Esophagus muscularis mucosa (tissue), 4 donors: ENCODE data around the gene PSG6. TPM values are rescaled to one million over a fixed set of nuclear protein-coding genes. Genes with fewer than 3 reads are reported as not detected.
"Not testable (repeated sequence)": the region's sequence is repeated elsewhere in the genome, so short reads cannot be mapped to it uniquely, and the experiment has no call there.

Experiments
- DNase-seq: peaks from one replicate; pipeline ENCODE4 v3.0.0-alpha.2; 2017; ENCODE audit errors: extremely low spot score
- H3K27ac ChIP-seq, 4 donors: fragments of 200-600 bp; sonication (generic); replicated peaks in 1 of 4; 1 replicate in 3 of 4; 2 replicates in 1 of 4; pipeline ENCODE4 v1.5.1; 2016 to 2019; ENCODE audit warnings: mild to moderate bottlenecking in 1 of 4
- H3K27me3 ChIP-seq, 4 donors: fragments of 200-600 bp; sonication (generic); one replicate each; pipeline versions ENCODE4 v1.5.1 to v1.6.0; 2016 to 2019
- H3K36me3 ChIP-seq, 4 donors: fragments of 200-600 bp; sonication (generic); one replicate each; pipeline ENCODE4 v1.5.1; 2016 to 2019
- H3K4me1 ChIP-seq, 4 donors: fragments of 200-600 bp; sonication (generic); one replicate each; pipeline ENCODE4 v1.5.1; 2016 to 2019
- H3K4me3 ChIP-seq, 4 donors: fragments of 200-600 bp; sonication (generic); 1 replicate in 2 of 4; 2 replicates in 2 of 4; pipeline ENCODE4 v1.5.1; 2016 to 2019; ENCODE audit warnings: mild to moderate bottlenecking in 4 of 4, moderate library complexity in 1 of 4
- H3K9me3 ChIP-seq, 4 donors: fragments of 200-600 bp; sonication (generic); 1 replicate in 3 of 4; 2 replicates in 1 of 4; pipeline ENCODE4 v1.5.1; 2016 to 2019
- WGBS: methylation state at CpG from one replicate; pipeline ENCODE4 v1.1.5; 2018; 5-methylcytosine and 5-hydroxymethylcytosine counted together
- intact Hi-C: fragments of 100-400 bp; cut with DNase I; formaldehyde crosslinking; loops from one replicate; pipeline ENCODE4 v1.15.1; 2023
- total RNA-seq, 4 donors: library from RNA; depleted of rRNA; stranded (reverse); fragments of >200 nt; gene quantifications; one replicate each; pipeline versions ENCODE4 v1.1.0 to v1.2.1, GENCODE V29; 2016
- TF ChIP-seq, protein P1 (sequence below), 3 experiments: fragments of 200-600 bp in 2 of 3; fragments of 450-650 bp in 1 of 3; sonication (generic) in 2 of 3; IDR thresholded peaks; one replicate each; pipeline ENCODE4 v1.5.1; 2017 to 2019; ENCODE audit warnings: antibody characterized with exemption in 3 of 3, mild to moderate bottlenecking in 2 of 3, moderate library complexity in 1 of 3

The PSG6 gene
- total RNA-seq, 4 donors from 2014 or later: not detected

DNA sequence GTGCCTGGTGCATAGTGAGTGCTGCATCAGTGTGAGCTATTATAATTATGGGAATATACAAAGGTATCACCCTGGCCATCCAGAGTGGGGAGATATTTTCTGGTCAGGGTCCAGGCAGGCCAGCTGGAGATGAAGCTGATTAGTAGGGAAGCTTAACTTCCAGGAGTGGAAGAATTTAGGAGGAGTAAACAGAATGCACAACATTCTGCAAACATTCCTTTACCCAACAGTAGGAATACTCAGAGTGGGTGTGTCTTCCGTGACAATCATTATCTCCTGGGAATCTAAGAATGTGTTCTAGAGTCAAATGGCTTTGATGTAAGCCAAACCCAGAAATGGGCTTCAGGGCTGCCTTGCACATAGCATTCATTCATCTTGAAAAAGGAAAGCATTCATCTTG, 19.0 kb downstream of the PSG6 start:
- intact Hi-C loops, H3K4me3 ChIP-seq, DNase-seq, H3K27ac ChIP-seq, H3K4me1 ChIP-seq, H3K9me3 ChIP-seq, H3K27me3 ChIP-seq, H3K36me3 ChIP-seq: not testable (repeated sequence)
- 63% methylated on average over 1 of the region's 1 CpG for WGBS

DNA sequence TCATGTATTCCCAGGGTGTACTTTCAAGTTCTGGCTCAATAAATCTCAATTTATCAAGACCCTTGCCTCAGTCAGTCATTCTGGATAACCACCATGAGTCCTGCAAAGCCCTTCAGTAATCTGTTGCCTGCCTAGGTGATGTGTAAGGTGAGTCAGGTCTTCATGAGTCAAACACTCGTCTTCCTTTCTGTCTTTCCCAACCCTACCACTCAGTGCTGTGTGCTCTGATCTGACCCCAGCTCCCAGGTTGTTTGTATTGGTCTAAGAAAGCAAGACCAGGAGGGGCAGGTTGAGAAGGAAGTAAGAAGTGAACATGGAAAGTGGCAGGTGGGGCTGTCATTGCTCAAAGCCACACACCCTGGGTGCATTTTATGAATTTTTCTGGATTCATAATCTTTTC, 20.0 kb downstream of the PSG6 start:
- WGBS: 29% methylated on average over 1 of the region's 1 CpG

DNA sequence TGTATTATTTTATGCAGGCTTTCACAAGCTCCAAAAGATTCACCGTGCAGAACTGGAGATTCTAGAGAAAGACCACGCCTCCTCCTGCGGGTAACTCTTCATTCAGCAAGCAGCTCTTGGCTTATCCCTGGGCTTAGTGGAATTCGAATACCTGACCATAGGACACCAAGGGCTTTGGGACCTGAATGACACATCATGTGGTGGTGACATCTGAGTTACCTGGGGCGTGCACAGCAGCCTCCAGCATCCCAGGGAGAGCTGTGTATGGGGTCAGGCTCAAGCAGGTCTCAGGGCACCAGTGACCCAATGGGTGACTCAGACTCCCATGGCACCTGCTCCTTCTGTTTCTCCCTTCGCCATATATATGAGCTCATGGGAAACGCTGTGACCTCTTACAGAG, 27.2 kb downstream of the PSG6 start:
- H3K9me3 ChIP-seq: peaks cover 0 to 16% (median 5%) of the 10 kb centered on the region in 4 donors
- H3K27ac ChIP-seq, H3K4me3 ChIP-seq, intact Hi-C loops, H3K27me3 ChIP-seq, H3K36me3 ChIP-seq, DNase-seq, H3K4me1 ChIP-seq: not testable (repeated sequence)
- 99% methylated on average over 6 of the region's 7 CpGs for WGBS

More for the DNA sequence above, 20.0 kb downstream of the PSG6 start:
- DNase-seq, H3K9me3 ChIP-seq, intact Hi-C loops, H3K4me3 ChIP-seq, H3K27me3 ChIP-seq, H3K4me1 ChIP-seq, H3K36me3 ChIP-seq, H3K27ac ChIP-seq: not testable (repeated sequence)

DNA sequence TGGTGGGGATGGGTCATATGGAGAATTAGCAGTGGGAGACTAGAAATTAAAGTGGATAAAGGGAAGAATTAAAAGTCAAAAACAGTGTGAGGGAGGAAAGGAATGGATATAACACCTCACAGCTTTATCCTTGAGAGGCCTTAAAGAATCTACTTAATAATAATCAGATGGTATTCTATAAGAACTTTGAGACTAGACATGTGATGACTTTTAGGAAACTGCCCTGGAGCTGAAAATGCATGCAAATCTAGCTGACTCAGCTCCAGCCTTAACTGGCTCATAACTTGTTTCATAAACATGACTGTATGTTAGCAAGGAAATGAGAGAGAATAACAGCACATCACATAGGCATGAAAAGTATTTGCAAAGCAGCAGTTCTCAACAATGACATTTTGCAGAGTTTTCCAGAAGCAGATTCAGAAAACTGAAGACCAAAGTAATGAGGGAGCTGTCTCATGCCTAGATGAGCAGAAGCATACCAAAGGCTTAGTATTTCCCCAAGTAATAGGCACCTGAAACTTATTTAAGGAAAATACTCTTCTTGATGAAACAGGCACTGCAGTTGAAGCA, 29.7 kb downstream of the PSG6 start:
- H3K27ac ChIP-seq, DNase-seq, H3K4me3 ChIP-seq, H3K27me3 ChIP-seq, H3K4me1 ChIP-seq, intact Hi-C loops, H3K36me3 ChIP-seq: not testable (repeated sequence)
- H3K9me3 ChIP-seq: peaks cover 0 to 16% (median 5%) of the 10 kb centered on the region in 4 donors

DNA sequence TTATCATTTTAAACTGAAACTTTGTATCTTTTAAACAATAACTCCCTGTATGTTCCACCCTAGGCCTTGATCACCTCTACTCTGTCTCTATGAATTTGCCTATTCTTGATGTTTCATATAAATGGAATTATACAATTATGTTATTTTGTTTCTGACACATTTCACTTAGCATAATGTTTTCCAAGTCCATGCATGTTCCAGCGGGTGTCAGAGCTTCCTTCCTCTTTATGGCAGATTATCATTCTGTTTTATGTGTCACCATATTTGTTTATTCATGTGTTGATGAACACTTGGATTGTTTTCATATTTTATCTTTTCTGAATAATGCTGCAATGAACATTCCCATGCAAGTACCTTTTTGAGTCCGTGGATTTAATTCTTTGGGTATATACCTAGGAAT, 35.0 kb downstream of the PSG6 start:
- H3K27ac ChIP-seq, H3K36me3 ChIP-seq, H3K4me1 ChIP-seq, H3K27me3 ChIP-seq, H3K9me3 ChIP-seq, DNase-seq, H3K4me3 ChIP-seq: not testable (repeated sequence)
- WGBS: 87% methylated on average over 2 of the region's 2 CpGs
- intact Hi-C loops: loop anchor here (5.0 kb wide), 1 partner anchor 90 kb away; no protein-coding TSS in a partner anchor

DNA sequence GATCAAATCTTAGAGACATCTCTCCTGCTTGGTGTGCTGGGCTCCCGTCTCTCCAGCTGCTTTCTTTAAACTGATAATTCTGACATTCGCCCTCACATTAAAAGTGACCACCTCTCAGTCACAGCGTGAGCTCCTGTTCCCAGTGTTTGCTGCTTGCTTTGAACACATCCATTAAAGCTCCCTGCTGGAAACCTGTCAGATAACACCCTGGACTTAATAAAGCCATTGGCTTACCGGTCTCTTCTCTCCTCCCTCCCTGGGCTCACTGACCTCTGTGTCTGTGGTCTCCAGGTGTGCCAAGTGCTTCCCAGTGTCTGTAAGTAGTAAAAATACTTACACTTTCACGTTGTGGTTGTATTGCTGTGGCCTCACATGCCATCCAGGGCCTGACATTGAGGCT, 35.7 kb downstream of the PSG6 start:
- DNase-seq, H3K4me3 ChIP-seq, H3K27ac ChIP-seq, H3K9me3 ChIP-seq, H3K36me3 ChIP-seq, H3K4me1 ChIP-seq, H3K27me3 ChIP-seq: not testable (repeated sequence)
- intact Hi-C loops: loop anchor here (5.0 kb wide), 1 partner anchor 90 kb away; no protein-coding TSS in a partner anchor
- WGBS: 40% methylated on average over 4 of the region's 5 CpGs

DNA sequence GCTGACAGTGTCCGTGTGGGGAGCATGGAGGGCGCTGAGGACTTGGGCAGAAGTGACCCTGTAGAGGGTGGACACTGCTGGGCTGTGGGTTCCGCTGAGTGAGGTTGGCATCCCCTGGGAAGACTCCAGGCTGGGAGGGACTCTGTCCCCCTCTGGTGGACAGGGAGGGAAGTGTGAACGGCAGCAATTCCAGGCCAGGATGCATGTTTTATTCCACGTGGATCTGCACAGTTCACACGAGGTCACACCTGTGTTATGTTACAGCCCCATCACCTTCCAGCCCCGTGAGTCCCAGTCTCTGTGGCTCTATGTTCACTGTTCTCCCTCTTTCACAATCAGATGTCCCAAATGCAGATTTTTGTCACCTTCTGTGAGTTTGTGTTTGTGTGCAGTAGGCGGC, 36.4 kb downstream of the PSG6 start:
- H3K36me3 ChIP-seq, H3K27ac ChIP-seq, H3K4me3 ChIP-seq, H3K9me3 ChIP-seq, H3K27me3 ChIP-seq, H3K4me1 ChIP-seq, DNase-seq: not testable (repeated sequence)
- TF ChIP-seq, protein P1, sequence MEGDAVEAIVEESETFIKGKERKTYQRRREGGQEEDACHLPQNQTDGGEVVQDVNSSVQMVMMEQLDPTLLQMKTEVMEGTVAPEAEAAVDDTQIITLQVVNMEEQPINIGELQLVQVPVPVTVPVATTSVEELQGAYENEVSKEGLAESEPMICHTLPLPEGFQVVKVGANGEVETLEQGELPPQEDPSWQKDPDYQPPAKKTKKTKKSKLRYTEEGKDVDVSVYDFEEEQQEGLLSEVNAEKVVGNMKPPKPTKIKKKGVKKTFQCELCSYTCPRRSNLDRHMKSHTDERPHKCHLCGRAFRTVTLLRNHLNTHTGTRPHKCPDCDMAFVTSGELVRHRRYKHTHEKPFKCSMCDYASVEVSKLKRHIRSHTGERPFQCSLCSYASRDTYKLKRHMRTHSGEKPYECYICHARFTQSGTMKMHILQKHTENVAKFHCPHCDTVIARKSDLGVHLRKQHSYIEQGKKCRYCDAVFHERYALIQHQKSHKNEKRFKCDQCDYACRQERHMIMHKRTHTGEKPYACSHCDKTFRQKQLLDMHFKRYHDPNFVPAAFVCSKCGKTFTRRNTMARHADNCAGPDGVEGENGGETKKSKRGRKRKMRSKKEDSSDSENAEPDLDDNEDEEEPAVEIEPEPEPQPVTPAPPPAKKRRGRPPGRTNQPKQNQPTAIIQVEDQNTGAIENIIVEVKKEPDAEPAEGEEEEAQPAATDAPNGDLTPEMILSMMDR (IDR thresholded peaks at IDR 0.05): peak; percentile 25 to 59 (median 32)
- intact Hi-C loops: loop anchor here (5.0 kb wide), 1 partner anchor 89 kb away; no protein-coding TSS in a partner anchor
- 59% methylated on average over 8 of the region's 8 CpGs for WGBS

DNA sequence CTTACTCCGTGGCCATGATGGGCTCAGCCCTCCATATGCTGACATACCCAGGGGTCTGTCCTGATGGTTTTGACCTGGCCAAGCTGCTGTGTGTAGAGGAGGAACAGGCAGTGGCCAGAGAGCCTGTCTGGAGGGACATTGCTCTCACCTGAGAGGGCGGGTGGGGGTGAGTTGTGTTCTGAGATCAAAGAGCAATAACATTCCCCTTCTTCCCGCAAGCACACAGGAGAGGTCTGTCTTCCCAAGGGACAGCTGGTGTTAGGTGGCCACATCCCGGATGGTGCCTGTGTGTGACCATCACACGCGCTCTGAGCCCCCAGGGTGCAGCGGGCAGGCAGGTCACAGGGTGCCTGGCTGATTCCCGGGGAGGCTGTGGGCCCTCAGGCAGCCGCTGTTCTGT, 37.1 kb downstream of the PSG6 start:
- H3K27ac ChIP-seq, H3K36me3 ChIP-seq, H3K4me3 ChIP-seq, H3K27me3 ChIP-seq, DNase-seq, H3K9me3 ChIP-seq: not testable (repeated sequence)
- WGBS: 91% methylated on average over 9 of the region's 9 CpGs
- intact Hi-C loops: loop anchor here (5.0 kb wide), 1 partner anchor 88 kb away; no protein-coding TSS in a partner anchor
- H3K4me1 ChIP-seq: peaks cover 0 to 16% (median 2%) of the 10 kb centered on the region in 4 donors

DNA sequence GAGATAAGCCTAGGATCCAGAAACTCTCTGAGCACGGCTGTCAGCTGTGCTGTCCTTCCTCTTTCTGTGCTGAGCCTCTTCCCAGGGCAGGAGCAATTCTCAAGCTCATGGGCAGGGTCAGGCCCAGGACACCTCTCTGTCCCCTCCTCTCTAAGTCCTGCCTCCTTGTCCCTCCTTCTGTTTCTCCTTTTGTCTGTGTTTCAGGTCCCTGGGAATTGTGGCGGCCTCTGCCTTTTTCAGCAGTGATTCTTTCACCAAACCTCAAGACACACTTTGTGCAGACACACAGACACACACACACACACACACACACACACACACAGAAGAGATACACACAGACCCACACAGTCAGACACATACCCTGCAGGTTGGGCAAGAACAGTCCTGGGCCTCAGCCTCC, 38.1 kb downstream of the PSG6 start, which contains the start of gene PSG1:
Gene PSG1, minus strand, starts transcription at position 101 of the 400 bp plus-strand sequence. CDS start 132 bp downstream, outside the sequence.
- TF ChIP-seq, protein P1 (IDR thresholded peaks at IDR 0.05): no peak
- Histone ChIP-seq H3K4me3 (no peak within 1 kb of the TSS), H3K27me3 (no peaks in the 10 kb centered on the region), H3K36me3 (no peaks in the 10 kb centered on the region), H3K4me1 (peaks cover 0 to 25% (median 7%) of the 10 kb centered on the region in 4 donors), H3K9me3 (no peaks in the 10 kb centered on the region), H3K27ac (no peak within 1 kb of the TSS)
- no peak for DNase-seq
- 81% methylated on average over 2 of the region's 2 CpGs for WGBS
- intact Hi-C loops: loop anchor here (5.0 kb wide), 1 partner anchor 87 kb away; no protein-coding TSS in a partner anchor

DNA sequence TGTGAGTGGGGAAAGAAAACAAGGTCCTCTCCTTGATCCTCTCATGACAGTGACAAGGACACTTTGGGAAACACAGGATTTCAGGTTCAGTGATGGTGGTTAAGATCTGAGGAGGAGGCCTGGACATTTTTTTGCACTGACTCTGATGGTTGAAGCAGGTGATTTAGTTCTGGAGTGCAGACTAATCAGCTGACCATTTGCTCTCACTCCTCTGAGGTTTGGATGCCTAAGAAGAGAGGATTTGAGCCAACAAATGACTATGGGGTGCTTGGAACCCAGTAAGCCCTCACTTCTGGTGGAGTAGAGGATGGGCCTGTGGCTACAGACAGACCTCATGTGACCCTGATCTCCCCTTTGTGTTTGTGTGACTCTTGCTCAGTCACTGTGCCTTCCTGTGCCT, 41.1 kb downstream of the PSG6 start:
- DNase-seq, intact Hi-C loops: not testable (repeated sequence)

DNA sequence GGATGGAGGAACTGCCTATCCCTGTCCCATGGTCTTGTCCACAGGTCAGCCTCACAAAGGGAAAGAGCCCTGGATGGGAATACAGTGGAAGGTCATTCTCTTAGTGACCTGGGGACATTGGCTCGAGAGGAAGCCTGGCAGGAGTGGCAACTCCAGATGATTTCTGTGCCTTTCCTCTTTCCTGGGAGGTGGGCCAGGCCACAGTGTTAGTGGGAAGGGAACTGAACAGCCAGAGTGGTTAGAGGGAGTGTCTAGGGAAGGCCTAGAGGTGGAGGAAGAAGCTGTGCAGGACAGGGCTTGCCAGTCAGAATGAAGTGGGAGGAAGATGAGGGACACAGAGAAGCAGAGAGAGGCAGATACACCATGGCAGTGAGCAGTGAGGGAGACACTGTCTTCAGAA, 41.8 kb downstream of the PSG6 start:
- H3K4me3 ChIP-seq, H3K36me3 ChIP-seq, H3K27me3 ChIP-seq, DNase-seq, intact Hi-C loops, H3K9me3 ChIP-seq: not testable (repeated sequence)
- peak overlapping the region in 1 of 4 donors; percentile 31 for H3K27ac ChIP-seq
- H3K4me1 ChIP-seq: peaks cover 0 to 25% (median 7%) of the 10 kb centered on the region in 4 donors
- 20% methylated on average over 1 of the region's 1 CpG for WGBS

More for the DNA sequence above, 41.1 kb downstream of the PSG6 start:
- not testable (repeated sequence) for H3K27me3 ChIP-seq, H3K36me3 ChIP-seq, H3K4me3 ChIP-seq, H3K27ac ChIP-seq, H3K9me3 ChIP-seq
- H3K4me1 ChIP-seq: peaks cover 0 to 25% (median 7%) of the 10 kb centered on the region in 4 donors
